WI38 (cell line): ENCODE data around the gene ENTPD1.

Experiments
- H3K4me3 ChIP-seq: 2 replicates; pipeline ENCODE4 v1.5.1; 2011; ENCODE audit warnings: low read depth, mild to moderate bottlenecking, control low read depth, low read length
- TF ChIP-seq, protein P1 (sequence below): IDR thresholded peaks from 2 replicates; pipeline ENCODE4 v1.5.1; 2012; ENCODE audit warnings: low read depth, mild to moderate bottlenecking, control low read depth, low read length

Gene ENTPD1

DNA sequence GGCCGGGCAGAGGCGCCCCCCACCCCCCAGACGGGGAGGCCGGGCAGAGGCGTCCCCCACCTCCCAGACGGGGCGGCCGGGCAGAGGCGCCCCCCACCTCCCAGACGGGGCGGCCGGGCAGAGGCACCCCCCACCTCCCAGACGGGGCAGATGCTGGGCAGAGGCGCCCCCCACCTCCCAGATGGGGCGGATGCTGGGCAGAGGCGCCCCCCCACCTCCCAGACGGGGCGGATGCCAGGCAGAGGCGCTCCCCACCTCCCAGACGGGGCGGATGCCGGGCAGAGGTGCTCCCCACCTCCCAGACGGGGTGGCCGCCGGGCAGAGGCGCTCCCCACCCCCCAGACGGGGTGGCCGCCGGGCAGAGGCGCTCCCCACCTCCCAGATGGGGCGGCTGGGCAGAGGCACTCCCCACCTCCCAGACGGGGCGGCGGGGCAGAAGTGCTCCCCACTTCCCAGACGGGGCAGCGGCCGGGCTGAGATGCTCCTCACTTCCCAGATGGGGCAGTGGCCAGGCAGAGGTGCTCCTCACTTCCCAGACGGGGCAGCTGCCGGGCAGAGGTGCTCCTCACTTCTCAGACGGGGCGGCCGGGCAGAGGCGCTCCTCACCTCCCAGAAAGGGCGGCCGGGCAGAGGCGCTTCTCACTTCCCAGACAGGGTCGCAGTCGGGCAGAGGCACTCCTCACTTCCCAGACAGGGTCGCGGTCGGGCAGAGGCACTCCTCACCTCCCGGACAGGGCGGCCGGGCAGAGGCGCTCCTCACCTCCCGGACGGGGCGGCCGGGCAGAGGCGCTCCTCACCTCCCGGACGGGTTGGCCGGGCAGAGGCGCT, 53.6 kb downstream of the ENTPD1 start:
- H3K4me3 ChIP-seq: no peak overlapping the region
- TF ChIP-seq, protein P1, sequence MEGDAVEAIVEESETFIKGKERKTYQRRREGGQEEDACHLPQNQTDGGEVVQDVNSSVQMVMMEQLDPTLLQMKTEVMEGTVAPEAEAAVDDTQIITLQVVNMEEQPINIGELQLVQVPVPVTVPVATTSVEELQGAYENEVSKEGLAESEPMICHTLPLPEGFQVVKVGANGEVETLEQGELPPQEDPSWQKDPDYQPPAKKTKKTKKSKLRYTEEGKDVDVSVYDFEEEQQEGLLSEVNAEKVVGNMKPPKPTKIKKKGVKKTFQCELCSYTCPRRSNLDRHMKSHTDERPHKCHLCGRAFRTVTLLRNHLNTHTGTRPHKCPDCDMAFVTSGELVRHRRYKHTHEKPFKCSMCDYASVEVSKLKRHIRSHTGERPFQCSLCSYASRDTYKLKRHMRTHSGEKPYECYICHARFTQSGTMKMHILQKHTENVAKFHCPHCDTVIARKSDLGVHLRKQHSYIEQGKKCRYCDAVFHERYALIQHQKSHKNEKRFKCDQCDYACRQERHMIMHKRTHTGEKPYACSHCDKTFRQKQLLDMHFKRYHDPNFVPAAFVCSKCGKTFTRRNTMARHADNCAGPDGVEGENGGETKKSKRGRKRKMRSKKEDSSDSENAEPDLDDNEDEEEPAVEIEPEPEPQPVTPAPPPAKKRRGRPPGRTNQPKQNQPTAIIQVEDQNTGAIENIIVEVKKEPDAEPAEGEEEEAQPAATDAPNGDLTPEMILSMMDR: no peak

DNA sequence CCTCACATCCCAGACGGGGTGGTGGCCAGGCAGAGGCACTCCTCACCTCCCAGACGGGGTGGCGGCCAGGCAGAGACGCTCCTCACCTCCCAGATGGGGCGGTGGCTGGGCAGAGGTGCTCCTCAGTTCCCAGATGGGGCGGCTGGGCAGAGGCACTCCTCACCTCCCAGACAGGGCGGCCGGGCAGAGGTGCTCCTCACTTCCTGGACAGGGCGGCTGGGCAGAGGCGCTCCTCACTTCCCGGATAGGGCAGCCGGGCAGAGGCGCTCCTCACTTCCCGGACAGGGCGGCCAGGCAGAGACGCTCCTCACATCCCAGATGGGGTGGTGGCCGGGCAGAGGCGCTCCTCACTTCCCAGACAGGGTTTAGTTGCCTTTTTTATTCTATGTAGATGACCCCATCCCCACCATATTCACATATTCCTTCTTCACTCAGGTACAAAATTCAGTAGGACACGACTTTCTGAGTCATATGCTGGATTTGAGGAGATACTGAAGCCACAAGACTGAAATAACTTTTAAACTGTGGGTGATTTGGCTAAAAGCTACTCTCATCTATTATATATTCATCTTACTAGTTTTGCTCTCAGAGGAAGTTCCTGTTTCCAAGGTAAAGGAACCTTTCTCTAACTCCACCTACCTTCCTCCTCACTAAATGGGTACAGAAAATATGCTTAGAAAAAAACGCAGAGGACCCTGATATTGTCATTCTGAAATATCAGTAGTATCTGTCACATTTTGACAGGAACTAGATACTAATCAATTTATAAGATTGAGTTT, 54.4 kb downstream of the ENTPD1 start:
- TF ChIP-seq, protein P1: no peak
- H3K4me3 ChIP-seq: no peak overlapping the region

DNA sequence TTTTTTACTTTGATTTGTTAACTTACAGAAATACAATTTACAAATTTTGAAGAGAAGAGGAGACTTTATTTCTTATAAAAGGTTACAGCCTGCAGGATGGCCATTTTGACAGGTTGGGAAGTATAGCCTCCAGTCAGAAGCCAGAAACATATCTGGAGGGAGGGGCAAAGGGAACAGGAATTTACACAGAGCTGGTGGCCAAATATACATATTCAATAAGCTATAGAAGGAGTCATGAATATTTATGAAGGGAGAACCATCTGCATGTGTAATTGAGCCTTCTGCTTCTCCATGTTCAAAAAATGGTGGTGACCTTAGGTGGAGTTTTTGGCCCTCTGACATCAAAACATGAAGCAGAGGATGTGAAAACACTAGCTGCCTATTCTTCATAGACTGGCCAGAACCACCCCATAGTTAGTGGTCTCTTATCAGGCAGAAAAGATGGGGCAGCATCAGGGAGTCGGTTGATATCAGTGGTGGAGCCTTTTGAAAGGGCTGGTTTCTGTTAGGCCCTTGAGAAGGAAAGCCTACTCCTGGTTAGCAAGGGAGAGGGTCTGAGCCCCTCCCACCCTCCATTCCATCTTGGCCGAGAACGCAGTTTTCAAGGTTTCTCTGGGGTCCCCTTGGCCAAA, 57.2 kb downstream of the ENTPD1 start:
- no peak overlapping the region for H3K4me3 ChIP-seq
- TF ChIP-seq, protein P1: no peak

DNA sequence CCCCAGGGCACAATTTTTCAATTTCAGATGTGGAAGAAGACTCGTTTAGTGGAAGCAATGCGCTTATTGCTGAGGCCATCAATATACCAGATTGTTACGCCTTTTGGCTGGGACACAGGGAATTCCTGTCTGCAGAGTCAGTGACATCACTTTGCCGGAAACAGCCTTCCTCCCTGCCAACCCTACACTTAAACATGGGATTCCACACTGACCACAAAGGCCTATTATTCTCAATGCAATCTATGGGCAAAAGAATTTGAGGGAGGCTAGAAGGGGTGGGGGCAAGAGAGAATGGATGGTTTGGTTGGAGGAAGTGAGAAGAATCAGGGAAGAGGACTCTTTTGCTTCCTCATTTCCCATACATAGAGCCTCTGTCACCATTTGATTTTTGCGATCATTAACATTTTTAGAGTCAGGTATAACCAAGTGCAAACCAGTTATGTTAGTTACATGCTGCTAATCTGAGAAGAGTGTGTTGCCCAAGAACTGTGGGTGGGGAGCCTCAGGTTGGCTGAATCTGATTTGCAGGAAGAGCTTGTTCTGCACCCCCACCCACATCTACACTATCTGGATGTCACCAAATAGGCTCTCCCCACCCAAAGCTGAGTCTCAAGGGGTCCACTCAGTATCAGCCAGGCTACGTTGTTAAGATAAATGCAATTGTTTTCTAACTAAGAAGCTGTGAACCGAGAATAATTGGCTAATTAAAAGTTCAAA, 58.2 kb downstream of the ENTPD1 start:
- TF ChIP-seq, protein P1: no peak
- no peak overlapping the region for H3K4me3 ChIP-seq

DNA sequence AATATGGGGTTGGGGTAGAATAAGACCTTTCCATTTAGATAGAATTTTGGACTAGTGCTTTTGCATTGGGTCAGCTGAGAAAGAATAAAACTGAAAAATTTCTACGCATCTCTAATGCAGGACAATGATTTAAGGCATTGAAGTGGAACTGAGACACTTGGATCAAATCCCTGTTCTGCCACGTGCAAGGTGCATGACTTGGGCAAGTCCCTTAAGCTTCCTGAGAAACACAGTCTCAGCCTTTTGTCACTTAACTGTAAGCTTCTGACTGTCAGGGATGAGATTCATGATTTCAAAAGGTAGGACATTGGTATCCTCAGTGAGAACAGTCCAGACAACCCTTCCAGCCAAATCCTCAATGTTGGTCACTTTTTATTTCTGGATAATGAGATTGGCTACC, 59.2 kb downstream of the ENTPD1 start:
- TF ChIP-seq, protein P1: no peak
- H3K4me3 ChIP-seq: no peak overlapping the region

DNA sequence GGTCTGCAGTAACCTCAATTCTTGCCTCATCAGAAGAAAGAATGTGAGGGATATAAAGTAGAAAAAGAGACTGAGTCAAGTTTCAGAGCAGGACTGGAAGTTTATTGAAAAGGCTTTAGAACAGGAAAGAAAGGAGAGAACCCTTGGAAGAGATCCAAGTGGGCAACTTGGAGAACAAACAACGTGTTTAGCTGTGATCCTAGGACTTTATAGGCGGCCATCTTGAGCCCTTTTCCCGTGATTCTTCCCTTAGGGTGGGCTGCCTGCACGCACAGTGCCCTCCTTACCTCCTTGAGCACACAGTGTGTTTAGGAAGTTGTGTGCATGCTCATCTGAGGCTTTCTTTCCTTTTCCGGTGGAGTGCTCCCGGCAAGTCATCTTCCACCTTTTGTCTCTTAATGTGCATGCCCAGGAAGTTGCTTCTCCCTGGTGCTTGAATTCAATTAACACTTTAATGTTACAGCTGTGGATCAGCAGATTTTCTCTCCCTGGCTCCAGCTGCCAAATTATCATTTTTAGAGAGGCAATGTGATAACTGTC, 59.8 kb downstream of the ENTPD1 start:
- TF ChIP-seq, protein P1: no peak
- H3K4me3 ChIP-seq: no peak overlapping the region
